Stomach (tissue), 9 donors: Measurements from ENCODE around the gene DLG3. TPM values are rescaled to one million over a fixed set of nuclear protein-coding genes. Genes with fewer than 3 reads are reported as not detected.

ENCODE experiments used
- DNase-seq, 2 donors: peaks; one replicate each; pipeline versions ENCODE4 v3.0.0 to v3.0.0-alpha.2; 2013 to 2019
- H3K27ac ChIP-seq, 5 donors: fragments of 200-600 bp in 4 of 5; sonication (generic) in 4 of 5; one replicate each; pipeline ENCODE4 v1.5.1; 2013 to 2019; ENCODE audit warnings: mild to moderate bottlenecking in 1 of 5, moderate library complexity in 1 of 5
- H3K27me3 ChIP-seq, 3 donors: fragments of 200-600 bp; sonication (generic); one replicate each; pipeline ENCODE4 v1.5.1; 2017 to 2019; ENCODE audit warnings: mixed run types in 1 of 3
- H3K36me3 ChIP-seq, 4 donors: fragments of 200-600 bp; sonication (generic); 1 replicate in 3 of 4; 2 replicates in 1 of 4; pipeline ENCODE4 v1.5.1; 2016 to 2019
- H3K4me1 ChIP-seq, 4 donors: fragments of 200-600 bp; sonication (generic); one replicate each; pipeline ENCODE4 v1.5.1; 2016 to 2019
- H3K4me3 ChIP-seq, 4 donors: fragments of 200-600 bp; sonication (generic) in 3 of 4; one replicate each; pipeline ENCODE4 v1.5.1; 2016 to 2019; ENCODE audit warnings: mild to moderate bottlenecking in 1 of 4
- H3K9me3 ChIP-seq, 4 donors: fragments of 200-600 bp; sonication (generic); one replicate each; pipeline ENCODE4 v1.5.1; 2016 to 2019
- EP300 ChIP-seq: sonication (generic); formaldehyde crosslinking; IDR thresholded peaks from one replicate; pipeline ENCODE4 v1.6.1; 2017; ENCODE audit warnings: antibody characterized with exemption
- POLR2A ChIP-seq, 4 donors: fragments of 450-650 bp; IDR thresholded peaks; one replicate each; pipeline ENCODE4 v1.6.1; 2016; ENCODE audit warnings: antibody characterized with exemption in 4 of 4, control low read depth in 2 of 4, mild to moderate bottlenecking in 1 of 4, moderate library complexity in 1 of 4
- POLR2AphosphoS5 ChIP-seq, 3 donors: sonication (generic); formaldehyde crosslinking; IDR thresholded peaks; one replicate each; pipeline ENCODE4 v1.6.1; 2016; ENCODE audit warnings: antibody characterized with exemption in 3 of 3
- WGBS, 5 donors: extraction: QIAGEN DNeasy Blood & Tissue Kit in 3 of 5; methylation state at CpG; one replicate each; pipeline versions ENCODE4 v1.1.5 to v1.1.7; 2013 to 2018; 5-methylcytosine and 5-hydroxymethylcytosine counted together
- intact Hi-C: fragments of 100-400 bp; cut with DNase I; formaldehyde crosslinking; loops from one replicate; pipeline ENCODE4 v1.15.1; 2023; ENCODE audit warnings: low total_unique reads
- polyA plus RNA-seq, 3 donors: library from polyadenylated mRNA; stranded (reverse); fragments of 200-250 nt; gene quantifications; one replicate each; pipeline ENCODE4 v1.2.3, GENCODE V29; 2013
- total RNA-seq, 5 donors: library from RNA; depleted of rRNA; stranded (reverse); fragments of >200 nt; gene quantifications; one replicate each; pipeline versions ENCODE4 v1.1.0 to v1.2.3, GENCODE V29; 2014 to 2016
- TF ChIP-seq, protein P1 (sequence below), 7 experiments: fragments of 450-650 bp in 4 of 7; fragments of 200-600 bp in 3 of 7; sonication (generic) in 3 of 7; IDR thresholded peaks; one replicate each; pipeline ENCODE4 v1.5.1; 2016 to 2019; ENCODE audit warnings: antibody characterized with exemption in 7 of 7, control low read depth in 2 of 7, mild to moderate bottlenecking in 1 of 7
- donor health status: healthy with polysubstance abuse.
- donor health status: Bipolar disorder and iron deficiency.
- donor health status: healthy.

Gene DLG3
- total and polyA plus RNA-seq, 8 donors = 11.7 to 44.8 (median 21.6) TPM

DNA sequence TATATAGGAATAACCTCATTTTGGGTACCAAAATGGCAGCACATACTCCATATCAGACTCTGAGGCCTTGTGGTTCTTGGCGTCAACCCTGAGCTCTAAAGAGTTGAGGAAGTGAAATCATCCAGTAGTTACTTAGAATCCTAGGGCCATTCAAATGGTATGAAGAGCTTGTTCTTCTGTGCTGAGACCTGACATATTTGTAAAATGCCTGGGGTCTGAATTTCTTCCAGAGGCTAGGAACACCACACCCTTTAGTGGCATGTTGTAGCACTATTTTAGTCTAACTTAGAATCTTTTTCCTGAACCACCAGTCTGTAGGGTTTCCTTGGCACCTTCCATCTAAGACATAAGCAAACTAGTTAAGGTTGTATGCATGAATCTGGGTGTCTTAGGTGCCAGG is 39.6 kb upstream of the DLG3 start:
- no peaks in the 10 kb centered on the region for H3K9me3 ChIP-seq
- 75 to 100% (median 79%) methylated on average over 1 of the region's 1 CpG for WGBS, 5 donors
- no peak overlapping the region for H3K27ac ChIP-seq
- TF ChIP-seq POLR2AphosphoS5 (IDR thresholded peaks at IDR 0.05) = no peak
- TF ChIP-seq EP300 = no peak
- no peak for TF ChIP-seq POLR2A (IDR thresholded peaks at IDR 0.05)
- TF ChIP-seq, protein P1, sequence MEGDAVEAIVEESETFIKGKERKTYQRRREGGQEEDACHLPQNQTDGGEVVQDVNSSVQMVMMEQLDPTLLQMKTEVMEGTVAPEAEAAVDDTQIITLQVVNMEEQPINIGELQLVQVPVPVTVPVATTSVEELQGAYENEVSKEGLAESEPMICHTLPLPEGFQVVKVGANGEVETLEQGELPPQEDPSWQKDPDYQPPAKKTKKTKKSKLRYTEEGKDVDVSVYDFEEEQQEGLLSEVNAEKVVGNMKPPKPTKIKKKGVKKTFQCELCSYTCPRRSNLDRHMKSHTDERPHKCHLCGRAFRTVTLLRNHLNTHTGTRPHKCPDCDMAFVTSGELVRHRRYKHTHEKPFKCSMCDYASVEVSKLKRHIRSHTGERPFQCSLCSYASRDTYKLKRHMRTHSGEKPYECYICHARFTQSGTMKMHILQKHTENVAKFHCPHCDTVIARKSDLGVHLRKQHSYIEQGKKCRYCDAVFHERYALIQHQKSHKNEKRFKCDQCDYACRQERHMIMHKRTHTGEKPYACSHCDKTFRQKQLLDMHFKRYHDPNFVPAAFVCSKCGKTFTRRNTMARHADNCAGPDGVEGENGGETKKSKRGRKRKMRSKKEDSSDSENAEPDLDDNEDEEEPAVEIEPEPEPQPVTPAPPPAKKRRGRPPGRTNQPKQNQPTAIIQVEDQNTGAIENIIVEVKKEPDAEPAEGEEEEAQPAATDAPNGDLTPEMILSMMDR (IDR thresholded peaks at IDR 0.05) = no peak
- H3K4me1 ChIP-seq = no peaks in the 10 kb centered on the region
- DNase-seq = no peak
- H3K27me3 ChIP-seq = peaks cover 0 to 4% (median 0%) of the 10 kb centered on the region in 3 donors
- no peak overlapping the region for H3K4me3 ChIP-seq
- H3K36me3 ChIP-seq = peaks cover 0 to 3% (median 0%) of the 10 kb centered on the region in 4 donors
- intact Hi-C loops = no loop called here

DNA sequence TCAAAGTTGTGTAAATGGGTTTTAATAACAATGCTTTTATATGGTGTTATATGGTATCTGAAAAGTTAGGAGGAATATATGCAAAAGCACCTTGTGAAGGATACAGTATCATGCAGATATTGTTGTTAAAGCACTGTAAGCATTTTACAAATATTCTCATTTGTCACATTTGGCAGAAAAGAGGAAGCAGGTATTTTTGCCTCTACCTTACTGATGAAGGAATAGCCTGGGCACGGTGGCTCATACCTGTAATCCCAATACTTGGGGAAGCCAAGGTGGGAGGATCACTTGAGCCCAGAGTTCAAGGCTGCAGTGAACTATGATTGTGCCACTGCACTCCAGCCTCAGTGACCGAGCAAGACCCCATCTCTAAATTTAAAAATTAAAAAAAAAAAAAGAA is 33.7 kb upstream of the DLG3 start:
- Histone ChIP-seq H3K4me1 (no peaks in the 10 kb centered on the region), H3K36me3 (no peaks in the 10 kb centered on the region), H3K9me3 (no peaks in the 10 kb centered on the region), H3K27me3 (peaks cover 0 to 4% (median 0%) of the 10 kb centered on the region in 3 donors), H3K4me3 (no peak overlapping the region), H3K27ac (no peak overlapping the region)
- no peak for DNase-seq
- TF ChIP-seq POLR2AphosphoS5 (IDR thresholded peaks at IDR 0.05) (no peak), POLR2A (IDR thresholded peaks at IDR 0.05) (no peak), EP300 (no peak)
- TF ChIP-seq, protein P1 (IDR thresholded peaks at IDR 0.05) = no peak
- WGBS, 5 donors = 75 to 97% (median 93%) methylated on average over 2 of the region's 2 CpGs
- intact Hi-C loops = no loop called here

DNA sequence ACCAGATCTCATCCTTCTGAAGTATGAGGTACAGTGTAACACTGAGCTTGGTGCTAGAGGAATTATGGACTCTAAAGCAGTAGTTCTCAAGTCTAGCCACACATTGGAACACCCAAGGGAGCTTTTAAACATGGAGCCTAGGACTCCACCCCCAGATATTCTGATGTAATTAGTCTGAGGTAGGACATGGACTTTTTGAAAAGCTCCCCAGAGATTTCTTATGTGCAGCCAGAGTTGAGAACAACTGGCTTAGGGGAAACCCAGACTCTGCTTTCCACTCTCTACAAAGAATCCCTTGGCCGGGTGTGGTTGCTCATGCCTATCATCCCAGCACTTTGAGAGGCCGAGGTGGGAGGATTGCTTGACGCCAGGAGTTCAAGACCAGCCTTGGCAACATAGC is 33.2 kb upstream of the DLG3 start:
- intact Hi-C loops = no loop called here
- 68 to 96% (median 84%) methylated on average over 3 of the region's 3 CpGs for WGBS, 5 donors
- Histone ChIP-seq H3K9me3 (no peaks in the 10 kb centered on the region), H3K4me1 (no peaks in the 10 kb centered on the region), H3K36me3 (no peaks in the 10 kb centered on the region), H3K4me3 (no peak overlapping the region), H3K27me3 (peaks cover 0 to 4% (median 0%) of the 10 kb centered on the region in 3 donors), H3K27ac (no peak overlapping the region)
- no peak for DNase-seq
- TF ChIP-seq POLR2AphosphoS5 (IDR thresholded peaks at IDR 0.05) (no peak), POLR2A (IDR thresholded peaks at IDR 0.05) (no peak), EP300 (no peak)
- TF ChIP-seq, protein P1 (IDR thresholded peaks at IDR 0.05) = no peak

DNA sequence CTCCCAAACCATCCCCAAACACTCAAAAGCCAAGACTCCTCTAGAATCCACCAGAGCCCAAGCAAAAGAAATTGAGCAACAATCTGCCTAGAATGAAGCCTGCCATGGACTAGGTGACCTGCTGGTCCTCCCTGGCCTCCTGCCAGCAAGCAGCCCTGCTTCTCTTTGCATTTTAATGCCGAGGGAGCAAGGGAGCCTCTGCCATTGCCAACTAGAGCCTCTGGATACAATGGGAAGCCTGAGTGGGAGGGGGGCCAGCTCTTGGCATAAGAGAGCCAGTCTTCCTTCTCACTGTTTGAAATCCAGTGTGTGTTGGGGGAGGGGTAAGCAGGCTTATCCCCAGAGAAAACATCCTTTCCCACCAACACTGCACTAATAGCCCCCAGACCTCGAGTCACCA is 23.0 kb upstream of the DLG3 start:
- Histone ChIP-seq H3K36me3 (no peaks in the 10 kb centered on the region), H3K9me3 (no peaks in the 10 kb centered on the region), H3K4me1 (no peaks in the 10 kb centered on the region), H3K4me3 (no peak overlapping the region), H3K27me3 (peaks cover 0 to 20% (median 5%) of the 10 kb centered on the region in 3 donors), H3K27ac (no peak overlapping the region)
- TF ChIP-seq, protein P1 (IDR thresholded peaks at IDR 0.05) = no peak
- TF ChIP-seq EP300 (no peak), POLR2A (IDR thresholded peaks at IDR 0.05) (no peak), POLR2AphosphoS5 (IDR thresholded peaks at IDR 0.05) (no peak)
- intact Hi-C loops = no loop called here
- DNase-seq = peak in 1 of 2 donors; percentile 28
- 33 to 100% (median 50%) methylated on average over 1 to 2 of the region's 2 CpGs for WGBS, 5 donors
